ENCODE measurements around the gene SAMHD1.

SAMHD1 gene

GRCh38 chr20:36845288-36845971 is 106.1 kb downstream of the SAMHD1 start:
- peak overlapping the region; percentile 5; the same call in 1 of the 2 replicates for H3K27ac ChIP-seq
- TF ChIP-seq CTCF (conservative IDR thresholded peaks at IDR 0.05): no peak

GRCh38 chr20:36841030-36841429 is 110.5 kb downstream of the SAMHD1 start:
- H3K27ac ChIP-seq: peak overlapping the region; percentile 21; the same call in 1 of the 2 replicates
